HepG2 (cell line): Measurements from ENCODE around the gene CNOT10. TPM values are rescaled to one million over a fixed set of nuclear protein-coding genes. Genes with fewer than 3 reads are reported as not detected.
A peak's percentile ranks its signal among the peaks of the same experiment; 100 is the strongest.

Source experiments
- BHLHE40 ChIP-seq: IDR thresholded peaks from 2 replicates; pipeline ENCODE4 v1.6.1; 2011; ENCODE audit warnings: low read length, improper control_type of control experiment
- CENPX ChIP-seq: sonication (generic); formaldehyde crosslinking; IDR thresholded peaks from 2 replicates; pipeline ENCODE4 v1.9.0; 2021; ENCODE audit warnings: mild to moderate bottlenecking, missing genetic modification reagents, moderate library complexity
- HOXA5 ChIP-seq: sonication (generic); formaldehyde crosslinking; IDR thresholded peaks from 2 replicates; pipeline ENCODE4 v1.4.0; 2020; ENCODE audit warnings: missing genetic modification reagents
- IKZF5 ChIP-seq: IDR thresholded peaks from 2 replicates; pipeline ENCODE4 v1.6.1; 2018; ENCODE audit warnings: missing genetic modification reagents, mild to moderate bottlenecking, missing compliant biosample characterization
- KLF16 ChIP-seq, 2 experiments: sonication (generic) in 1 of 2; formaldehyde crosslinking in 1 of 2; IDR thresholded peaks; 2 replicates each; pipeline versions ENCODE4 v1.6.1 to v1.8.0; 2016 to 2023; ENCODE audit warnings: missing genetic modification reagents in 2 of 2, missing compliant biosample characterization in 1 of 2
- MED13 ChIP-seq: sonication (generic); formaldehyde crosslinking; IDR thresholded peaks from 2 replicates; pipeline ENCODE4 v1.5.0; 2020; ENCODE audit warnings: missing genetic modification reagents
- NRL ChIP-seq: sonication (generic); formaldehyde crosslinking; IDR thresholded peaks from 2 replicates; pipeline ENCODE4 v1.5.0; 2020; ENCODE audit warnings: missing genetic modification reagents, mild to moderate bottlenecking, moderate library complexity, borderline replicate concordance
- PITX1 ChIP-seq: sonication (generic); formaldehyde crosslinking; IDR thresholded peaks from 2 replicates; pipeline ENCODE4 v1.5.1; 2020; ENCODE audit warnings: mild to moderate bottlenecking, missing genetic modification reagents
- POLR2A ChIP-seq, 2 experiments: IDR thresholded peaks; 2 replicates each; pipeline ENCODE4 v1.6.1; 2011; ENCODE audit warnings: low read depth in 2 of 2, low read length in 2 of 2, mild to moderate bottlenecking in 1 of 2, moderate library complexity in 1 of 2; ENCODE audit not compliant: insufficient read depth in 1 of 2
- PPARG ChIP-seq: conservative IDR thresholded peaks from 2 replicates; pipeline ENCODE4 v1.6.1; 2016; ENCODE audit warnings: missing biosample characterization, missing genetic modification reagents
- PRDM10 ChIP-seq: sonication (generic); formaldehyde crosslinking; IDR thresholded peaks from 2 replicates; pipeline ENCODE4 v1.4.0; 2020; ENCODE audit warnings: low read depth, missing genetic modification reagents
- RAD21 ChIP-seq: fragments of 450-650 bp; formaldehyde crosslinking; IDR thresholded peaks from 2 replicates; pipeline ENCODE4 v1.5.0; 2020; ENCODE audit warnings: mild to moderate bottlenecking
- RCOR2 ChIP-seq: IDR thresholded peaks from 2 replicates; pipeline ENCODE4 v1.6.1; 2016; ENCODE audit warnings: missing biosample characterization, missing genetic modification reagents
- RFXAP ChIP-seq: sonication (generic); formaldehyde crosslinking; IDR thresholded peaks from 2 replicates; pipeline ENCODE4 v1.4.0; 2020; ENCODE audit warnings: missing genetic modification reagents, borderline replicate concordance
- SP5 ChIP-seq: IDR thresholded peaks from 2 replicates; pipeline ENCODE4 v1.6.1; 2016; ENCODE audit warnings: low read depth, borderline replicate concordance
- TEAD3 ChIP-seq: optimal IDR thresholded peaks from 2 replicates; pipeline ENCODE3; 2016; ENCODE audit warnings: borderline replicate concordance
- ZBTB4 ChIP-seq: sonication (generic); formaldehyde crosslinking; IDR thresholded peaks from 2 replicates; pipeline ENCODE4 v1.4.0; 2020; ENCODE audit warnings: missing genetic modification reagents, mild to moderate bottlenecking, borderline replicate concordance
- ZNF160 ChIP-seq: sonication (generic); formaldehyde crosslinking; IDR thresholded peaks from 2 replicates; pipeline ENCODE4 v1.8.0; 2022; ENCODE audit warnings: mild to moderate bottlenecking, inconsistent platforms, missing genetic modification reagents
- ZXDC ChIP-seq: sonication (generic); formaldehyde crosslinking; IDR thresholded peaks from 2 replicates; pipeline ENCODE4 v1.5.0; 2020; ENCODE audit warnings: mild to moderate bottlenecking, missing genetic modification reagents
- polyA plus RNA-seq, 8 experiments: library from polyadenylated mRNA; depleted of rRNA in 3 of 8; stranded (reverse) in 7 of 8; unstranded in 1 of 8; fragments of >200 nt; fragmentation: Illumina TruSeq in 4 of 8; extraction: Trizol in 4 of 8; gene quantifications; 2 replicates each; pipeline versions ENCODE4 v1.2.1 to v1.2.3, GENCODE V29; 2011 to 2016; ENCODE audit warnings: low read depth in 4 of 8, missing spikeins in 1 of 8, mixed read lengths in 1 of 8; ENCODE audit not compliant: insufficient read depth in 1 of 8
- total RNA-seq, 5 experiments: library from RNA; depleted of rRNA; stranded (reverse); fragments of >200 nt; fragmentation: Illumina TruSeq; extraction: Trizol; gene quantifications; 2 replicates each; pipeline ENCODE4 v1.2.3, GENCODE V29; 2016; ENCODE audit warnings: low read depth in 1 of 5

The CNOT10 gene
- total and polyA plus RNA-seq, 2 of the 13 experiments (the other 11 are each of a cell fraction or from before 2014, with no cell fraction given), result 21.2 to 34.1 TPM

GRCh38 chr3:32780735-32781210 lies 95.8 kb downstream of the CNOT10 start (continued):
- TF ChIP-seq RAD21 (peak; percentile 34; the same call in 1 of the 2 replicates), ZXDC (CRISPR knock-in tag) (0 out of 2 replicates have a peak, but pooled peaks have one; percentile 52), ZBTB4 (0 out of 2 replicates have a peak, but pooled peaks have one; percentile 5), NRL (no peak; the same call in 1 of the 2 replicates), KLF16 (CRISPR knock-in tag; IDR thresholded peaks at IDR 0.05) (peak in 1 of 2 experiments; percentile 33; a peak in 1 of 4 replicates), BHLHE40 (no peak), PPARG (CRISPR knock-in tag) (0 out of 2 replicates have a peak, but pooled peaks have one; percentile 9), POLR2A (IDR thresholded peaks at IDR 0.05; ENCODE audit: insufficient read depth in 1 of 2, low read depth in 2 of 2, low read length in 2 of 2) (peak in 1 of 2 experiments; percentile 46; a peak in 1 of 4 replicates), PITX1 (CRISPR knock-in tag) (no peak), PRDM10 (0 out of 2 replicates have a peak, but pooled peaks have one; percentile 20), RFXAP (CRISPR knock-in tag) (peak; percentile 34; the same call in 1 of the 2 replicates), ZNF160 (CRISPR knock-in tag) (peak; percentile 63; the same call in 1 of the 2 replicates), MED13 (CRISPR knock-in tag) (0 out of 2 replicates have a peak, but pooled peaks have one; percentile 34), IKZF5 (CRISPR knock-in tag) (0 out of 2 replicates have a peak, but pooled peaks have one; percentile 20), RCOR2 (CRISPR knock-in tag) (0 out of 2 replicates have a peak, but pooled peaks have one; percentile 9), HOXA5 (CRISPR knock-in tag) (peak; percentile 47; the same call in 1 of the 2 replicates), SP5 (peak; percentile 26; the same call in 1 of the 2 replicates), TEAD3 (CRISPR knock-in tag) (peak; percentile 84), CENPX (CRISPR knock-in tag) (no peak)
